Chondrocyte (in vitro differentiated cells): Measurements from ENCODE around the gene HTR1B. TPM values are rescaled to one million over a fixed set of nuclear protein-coding genes. Genes with fewer than 3 reads are reported as not detected.

ENCODE experiments used
- DNase-seq: peaks from one replicate; pipeline ENCODE4 v3.0.0; 2021; ENCODE audit warnings: mixed read lengths, low spot score
- H3K27ac Mint-ChIP-seq: one replicate; pipeline ENCODE4 v1.8.0; 2021; ENCODE audit warnings: mild to moderate bottlenecking, moderate library complexity, mixed read lengths; ENCODE audit not compliant: unreplicated experiment
- H3K27me3 Mint-ChIP-seq: 2 replicates; pipeline ENCODE4 v1.8.0; 2021; ENCODE audit warnings: low read depth, mixed read lengths
- H3K36me3 Mint-ChIP-seq: 2 replicates; pipeline ENCODE4 v1.8.0; 2021; ENCODE audit warnings: low read depth, mixed read lengths
- H3K4me1 Mint-ChIP-seq: 2 replicates; pipeline ENCODE4 v1.8.0; 2021; ENCODE audit warnings: low read depth, mild to moderate bottlenecking, mixed read lengths
- H3K4me3 Mint-ChIP-seq: one replicate; pipeline ENCODE4 v1.8.0; 2021; ENCODE audit warnings: mild to moderate bottlenecking, moderate library complexity, mixed read lengths; ENCODE audit not compliant: unreplicated experiment
- H3K9me3 Mint-ChIP-seq: 2 replicates; pipeline ENCODE4 v1.8.0; 2021; ENCODE audit warnings: low read depth, mixed read lengths
- total RNA-seq: library from RNA; stranded (reverse); gene quantifications from 3 replicates; pipeline ENCODE4 v1.2.1, GENCODE V29; 2021
- TF ChIP-seq, protein P1 (sequence below): fragments of 200-600 bp; sonication (generic); IDR thresholded peaks from 2 replicates; pipeline ENCODE4 v1.5.0; 2021; ENCODE audit warnings: antibody characterized with exemption, mild to moderate bottlenecking, moderate library complexity

The HTR1B gene
- total RNA-seq, 1 donor from 2014 or later, result 0.57 TPM

DNA sequence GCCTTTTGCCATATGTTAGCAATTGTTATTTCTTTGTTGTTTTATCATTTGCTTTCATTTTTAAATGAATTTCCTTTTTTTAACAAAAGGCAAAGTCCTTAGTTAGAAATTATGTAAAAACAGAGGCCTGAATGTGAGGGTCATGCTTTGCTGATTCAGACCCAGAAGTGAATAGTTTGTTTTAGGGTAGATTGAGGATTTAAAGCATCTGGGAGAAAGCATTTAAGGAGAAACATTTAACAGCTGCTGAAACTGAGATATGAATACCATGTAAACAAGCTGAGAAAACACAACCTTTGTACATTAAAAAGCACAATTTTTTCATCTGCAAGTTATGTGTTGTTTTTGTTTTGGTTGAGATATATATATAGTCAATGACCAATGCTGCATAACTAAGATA lies 8.0 kb downstream of the HTR1B start:
- H3K4me1 Mint-ChIP-seq, result peaks cover 40% of the 10 kb centered on the region
- H3K27ac Mint-ChIP-seq, result no peak overlapping the region
- H3K4me3 Mint-ChIP-seq, result no peak overlapping the region
- H3K9me3 Mint-ChIP-seq, result peaks cover 2% of the 10 kb centered on the region
- DNase-seq, result no peak
- TF ChIP-seq, protein P1, sequence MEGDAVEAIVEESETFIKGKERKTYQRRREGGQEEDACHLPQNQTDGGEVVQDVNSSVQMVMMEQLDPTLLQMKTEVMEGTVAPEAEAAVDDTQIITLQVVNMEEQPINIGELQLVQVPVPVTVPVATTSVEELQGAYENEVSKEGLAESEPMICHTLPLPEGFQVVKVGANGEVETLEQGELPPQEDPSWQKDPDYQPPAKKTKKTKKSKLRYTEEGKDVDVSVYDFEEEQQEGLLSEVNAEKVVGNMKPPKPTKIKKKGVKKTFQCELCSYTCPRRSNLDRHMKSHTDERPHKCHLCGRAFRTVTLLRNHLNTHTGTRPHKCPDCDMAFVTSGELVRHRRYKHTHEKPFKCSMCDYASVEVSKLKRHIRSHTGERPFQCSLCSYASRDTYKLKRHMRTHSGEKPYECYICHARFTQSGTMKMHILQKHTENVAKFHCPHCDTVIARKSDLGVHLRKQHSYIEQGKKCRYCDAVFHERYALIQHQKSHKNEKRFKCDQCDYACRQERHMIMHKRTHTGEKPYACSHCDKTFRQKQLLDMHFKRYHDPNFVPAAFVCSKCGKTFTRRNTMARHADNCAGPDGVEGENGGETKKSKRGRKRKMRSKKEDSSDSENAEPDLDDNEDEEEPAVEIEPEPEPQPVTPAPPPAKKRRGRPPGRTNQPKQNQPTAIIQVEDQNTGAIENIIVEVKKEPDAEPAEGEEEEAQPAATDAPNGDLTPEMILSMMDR, result no peak
- H3K27me3 Mint-ChIP-seq, result no peaks in the 10 kb centered on the region
- H3K36me3 Mint-ChIP-seq, result no peaks in the 10 kb centered on the region

DNA sequence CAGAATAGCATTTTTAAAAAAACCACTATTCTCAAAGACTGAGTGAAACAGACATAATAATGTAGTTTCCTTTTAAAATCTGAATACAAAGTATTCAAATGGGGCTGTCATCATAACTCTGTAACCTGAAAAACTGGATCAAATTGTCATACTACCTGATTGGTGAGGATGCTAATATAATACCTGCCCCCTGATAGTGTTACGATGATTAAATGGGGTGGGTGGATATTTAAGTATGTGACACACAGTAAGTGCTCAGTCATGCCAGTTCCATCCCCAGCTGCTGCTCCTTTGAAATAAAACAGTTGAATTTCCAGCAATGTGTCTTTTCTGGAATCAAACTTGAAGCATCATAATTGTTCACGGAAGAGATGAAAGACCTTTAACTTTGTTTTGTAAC lies 8.9 kb downstream of the HTR1B start:
- no peaks in the 10 kb centered on the region for H3K36me3 Mint-ChIP-seq
- H3K4me1 Mint-ChIP-seq, result peaks cover 35% of the 10 kb centered on the region
- H3K27ac Mint-ChIP-seq, result no peak overlapping the region
- no peak for DNase-seq
- H3K9me3 Mint-ChIP-seq, result peaks cover 2% of the 10 kb centered on the region
- no peaks in the 10 kb centered on the region for H3K27me3 Mint-ChIP-seq
- TF ChIP-seq, protein P1, result no peak
- no peak overlapping the region for H3K4me3 Mint-ChIP-seq

DNA sequence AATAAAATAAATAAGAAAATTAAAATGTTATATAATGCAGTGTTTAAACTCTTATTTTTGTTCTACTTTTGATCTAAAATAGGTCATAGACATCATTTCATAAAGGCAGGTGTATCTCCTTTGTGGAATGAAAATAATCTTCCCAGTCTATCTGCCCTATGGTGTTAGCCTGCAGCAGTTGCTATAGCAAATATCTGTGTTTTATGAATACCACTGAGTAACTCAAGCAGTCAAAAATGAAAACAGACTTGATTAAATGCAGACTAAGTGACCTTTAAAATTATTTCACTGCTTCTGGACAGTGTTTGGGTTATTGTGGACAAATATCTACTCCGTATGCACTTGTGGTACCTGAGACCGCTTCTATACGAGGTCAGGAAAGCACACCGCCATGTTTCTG lies 11.8 kb downstream of the HTR1B start:
- H3K36me3 Mint-ChIP-seq, result no peaks in the 10 kb centered on the region
- peaks cover 25% of the 10 kb centered on the region for H3K4me1 Mint-ChIP-seq
- H3K4me3 Mint-ChIP-seq, result no peak overlapping the region
- no peaks in the 10 kb centered on the region for H3K27me3 Mint-ChIP-seq
- H3K9me3 Mint-ChIP-seq, result peaks cover 2% of the 10 kb centered on the region
- no peak for DNase-seq
- no peak overlapping the region for H3K27ac Mint-ChIP-seq
- TF ChIP-seq, protein P1, result no peak

DNA sequence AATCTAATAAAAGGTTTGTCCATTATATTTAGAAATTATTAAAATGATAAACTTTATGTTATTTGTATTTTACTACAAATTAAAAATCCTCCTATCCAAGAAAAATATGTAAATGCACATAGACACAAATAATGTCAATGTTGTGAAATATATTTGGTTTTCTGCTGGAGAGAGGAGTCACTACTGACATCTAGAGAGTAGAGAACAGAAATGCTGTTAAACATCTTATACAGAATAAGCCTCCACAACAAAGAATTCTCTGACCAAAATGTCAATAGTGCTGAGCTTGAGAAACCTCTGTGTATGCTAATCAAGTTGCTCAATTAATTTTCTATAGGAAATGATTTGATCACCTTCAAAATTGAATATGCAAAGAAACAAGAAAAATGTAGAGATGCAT lies 12.4 kb downstream of the HTR1B start:
- Mint-ChIP-seq H3K4me1 (peaks cover 19% of the 10 kb centered on the region), H3K27me3 (no peaks in the 10 kb centered on the region), H3K27ac (no peak overlapping the region), H3K4me3 (no peak overlapping the region), H3K36me3 (no peaks in the 10 kb centered on the region), H3K9me3 (no peaks in the 10 kb centered on the region)
- TF ChIP-seq, protein P1, result peak; percentile 82
- no peak for DNase-seq

DNA sequence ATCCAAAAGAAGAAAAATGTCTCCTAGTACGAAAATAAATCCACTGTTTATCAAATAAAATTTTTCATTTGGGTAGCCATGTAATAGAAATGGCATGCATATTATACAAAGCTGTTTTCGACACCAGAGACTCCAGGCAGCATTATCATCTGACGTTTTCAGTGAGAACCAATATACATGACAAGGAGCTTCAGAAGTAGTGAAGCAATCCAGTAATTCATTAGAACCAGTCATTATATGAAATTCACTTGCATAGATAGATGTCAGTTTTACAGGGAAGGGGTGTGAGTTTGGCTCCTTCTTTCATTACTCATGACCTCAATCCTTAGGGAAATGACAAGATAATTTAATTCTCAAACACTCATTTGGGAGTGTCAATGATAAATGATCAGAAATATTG lies 14.7 kb downstream of the HTR1B start:
- TF ChIP-seq, protein P1, result no peak
- Mint-ChIP-seq H3K36me3 (no peaks in the 10 kb centered on the region), H3K4me3 (no peak overlapping the region), H3K9me3 (no peaks in the 10 kb centered on the region), H3K4me1 (peaks cover 6% of the 10 kb centered on the region), H3K27ac (no peak overlapping the region), H3K27me3 (no peaks in the 10 kb centered on the region)
- no peak for DNase-seq
